Eye (tissue), 1 donor: ENCODE measurements around the gene NAPEPLD.
A peak's percentile ranks its signal among the peaks of the same experiment; 100 is the strongest.
"Not testable (repeated sequence)": the region's sequence is repeated elsewhere in the genome, so short reads cannot be mapped to it uniquely, and the experiment has no call there.

Source experiments
- DNase-seq: peaks from one replicate; pipeline ENCODE4 v3.0.0-alpha.2; 2015

Gene NAPEPLD

DNA sequence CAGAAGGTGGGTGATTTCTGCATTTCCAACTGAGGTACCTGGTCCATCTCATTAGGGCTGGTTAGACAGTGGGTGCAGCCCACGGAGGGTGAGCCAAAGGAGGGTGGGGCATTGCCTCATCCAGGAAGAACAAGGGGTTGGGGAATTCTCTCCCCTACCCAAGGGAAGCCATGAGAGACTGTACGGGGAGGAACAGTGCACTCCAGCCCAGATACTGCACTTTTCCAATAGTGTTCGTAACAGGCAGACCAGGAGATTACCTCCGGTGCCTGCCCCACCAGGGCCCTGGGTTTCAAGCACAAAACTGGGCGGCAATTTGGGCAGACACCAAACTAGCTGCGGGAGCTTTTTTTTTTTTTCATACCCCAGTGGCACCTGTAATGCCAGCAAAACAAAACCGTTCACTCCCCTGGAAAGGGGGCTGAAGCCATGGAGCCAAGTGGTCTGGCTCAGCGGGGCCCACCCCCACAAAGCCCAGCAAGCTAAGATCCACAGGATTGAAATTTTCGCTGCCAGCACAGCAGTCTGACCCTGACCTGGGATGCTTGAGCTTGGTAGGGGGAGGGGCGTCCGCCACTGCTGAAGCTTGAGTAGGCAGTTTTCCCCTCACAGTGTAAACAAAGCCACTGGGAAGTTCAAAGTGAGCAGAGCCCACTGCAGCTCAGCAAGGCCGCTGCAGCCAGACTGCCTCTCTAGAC lies 42.7 kb downstream of the NAPEPLD start:
- peak; percentile 86 for DNase-seq

DNA sequence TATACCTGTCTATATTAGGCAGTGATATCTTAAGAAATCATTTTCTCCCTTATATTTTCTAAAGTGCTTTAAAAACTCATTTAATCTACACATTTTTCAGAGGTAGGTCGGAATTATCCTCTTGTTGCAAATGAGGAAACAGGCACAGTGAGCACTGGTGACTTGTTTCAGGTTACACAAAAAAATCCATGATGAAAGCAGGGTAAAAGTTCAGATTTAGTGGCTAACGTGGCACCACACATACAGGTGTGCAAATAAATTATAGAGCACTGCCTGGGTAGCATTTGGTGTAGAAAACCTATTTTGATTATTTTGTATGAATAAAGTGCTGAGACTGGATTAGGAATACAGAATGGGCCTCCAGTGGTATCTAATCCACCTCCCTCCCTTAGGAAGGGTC lies 47.4 kb downstream of the NAPEPLD start:
- no peak for DNase-seq

DNA sequence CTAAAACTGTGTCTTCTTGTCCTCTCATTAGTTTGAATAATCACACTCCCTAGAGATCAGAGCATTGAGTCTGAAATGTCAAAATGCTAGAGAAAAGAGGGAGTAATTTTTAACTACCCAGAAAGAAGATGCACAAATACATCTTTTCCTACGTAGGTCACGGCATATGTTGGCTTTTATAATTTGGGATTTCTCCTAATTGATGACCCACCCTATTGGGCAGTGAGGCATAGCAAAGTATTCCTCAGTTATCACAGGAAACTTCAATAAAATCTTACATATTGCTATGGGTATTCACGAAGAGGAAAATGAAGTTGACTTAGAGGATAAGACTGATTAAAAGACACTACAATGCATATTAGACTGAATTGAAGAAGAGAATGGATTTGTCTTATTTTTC lies 48.6 kb downstream of the NAPEPLD start:
- DNase-seq = no peak

DNA sequence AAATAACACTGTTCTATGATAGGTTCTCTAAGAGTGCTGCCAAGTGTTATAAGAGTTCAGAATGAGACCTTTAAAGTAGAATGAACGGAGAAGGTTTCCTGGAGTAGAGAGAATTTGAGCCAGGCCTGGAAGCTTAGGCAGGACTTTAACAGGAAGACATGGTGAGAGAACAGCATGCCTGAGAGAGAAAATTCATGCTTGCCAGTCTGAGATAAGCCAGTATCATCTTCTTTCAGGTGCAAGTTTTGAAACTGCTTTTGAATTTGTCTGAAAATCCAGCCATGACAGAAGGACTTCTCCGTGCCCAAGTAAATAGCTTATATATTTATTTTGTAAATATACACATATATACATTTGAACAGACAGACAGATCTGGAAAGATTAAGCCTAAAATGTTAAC lies 51.9 kb downstream of the NAPEPLD start:
- DNase-seq = no peak

GRCh38 chr7:103095558-103095957 lies 53.3 kb downstream of the NAPEPLD start:
- DNase-seq = not testable (repeated sequence)

GRCh38 chr7:103094102-103094501 lies 54.8 kb downstream of the NAPEPLD start:
- DNase-seq = no peak

- DNase-seq = no peak
These were observed 55.5 kb downstream of the NAPEPLD start for GRCh38 chr7:103093429-103093828.

GRCh38 chr7:103092321-103092720 lies 56.6 kb downstream of the NAPEPLD start:
- not testable (repeated sequence) for DNase-seq

GRCh38 chr7:103083210-103083609 lies 65.7 kb downstream of the NAPEPLD start:
- DNase-seq = no peak

DNA sequence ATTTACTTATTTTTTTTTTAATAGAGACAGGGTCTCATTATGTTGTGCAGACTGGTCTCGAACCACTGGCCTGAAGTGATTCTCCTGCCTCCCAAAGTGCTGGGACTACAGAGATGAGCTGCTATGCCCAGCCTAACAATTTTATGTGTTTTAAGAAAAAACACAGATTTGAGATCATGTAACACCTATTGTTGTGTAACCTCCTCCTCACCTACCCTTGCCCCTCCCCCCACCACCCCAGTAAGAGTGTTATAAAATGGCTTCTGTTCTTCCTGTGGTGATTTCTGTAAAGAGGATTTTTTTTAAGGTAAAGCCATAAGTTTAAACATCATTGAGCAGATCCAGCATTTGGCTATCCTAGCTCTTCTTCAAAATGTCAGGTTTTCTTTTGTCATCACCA lies 66.4 kb downstream of the NAPEPLD start:
- DNase-seq = no peak

DNA sequence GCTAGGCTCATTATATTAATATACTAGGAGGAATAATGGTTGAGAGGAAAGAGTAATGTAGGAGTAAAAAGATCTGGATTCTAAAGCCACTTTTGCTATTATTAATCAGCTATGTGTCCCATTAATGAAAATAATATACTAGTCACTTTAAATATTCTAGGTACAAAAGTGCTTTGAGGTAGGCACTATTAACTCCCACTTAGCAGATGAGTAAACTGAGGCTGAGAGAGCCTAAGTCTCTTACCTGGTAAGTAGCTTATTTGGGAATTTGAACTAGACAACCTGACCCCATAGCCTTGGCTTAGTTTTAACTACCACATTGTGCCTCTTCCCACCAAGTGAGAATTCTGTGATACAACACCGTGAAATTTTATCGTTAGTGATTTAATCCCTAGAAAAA lies 68.0 kb downstream of the NAPEPLD start:
- DNase-seq = no peak

DNA sequence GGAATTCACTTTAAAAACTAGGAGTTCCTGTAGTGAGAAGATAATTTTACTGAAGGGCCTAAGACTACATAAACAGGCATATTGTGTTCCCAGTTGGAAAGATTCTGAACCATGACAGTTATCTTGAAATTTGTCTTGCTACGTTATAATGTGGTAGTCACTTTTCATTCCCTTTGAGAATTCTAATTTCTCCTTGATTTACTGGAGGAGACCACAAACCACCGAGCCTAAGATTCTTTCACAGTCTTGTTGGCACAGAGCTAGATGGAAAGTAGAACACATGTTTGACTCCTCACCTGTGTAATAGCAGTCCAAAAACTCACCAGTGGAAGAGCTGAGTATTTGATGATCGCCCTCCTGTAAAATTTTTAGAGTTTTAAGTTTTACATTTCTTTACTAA lies 69.1 kb downstream of the NAPEPLD start:
- no peak for DNase-seq

- DNase-seq = not testable (repeated sequence)
These were observed 70.7 kb downstream of the NAPEPLD start for GRCh38 chr7:103078226-103078625.

GRCh38 chr7:103077318-103077717 lies 71.6 kb downstream of the NAPEPLD start:
- DNase-seq = no peak

- no peak for DNase-seq
These were observed 72.1 kb downstream of the NAPEPLD start for GRCh38 chr7:103076764-103077163.

DNA sequence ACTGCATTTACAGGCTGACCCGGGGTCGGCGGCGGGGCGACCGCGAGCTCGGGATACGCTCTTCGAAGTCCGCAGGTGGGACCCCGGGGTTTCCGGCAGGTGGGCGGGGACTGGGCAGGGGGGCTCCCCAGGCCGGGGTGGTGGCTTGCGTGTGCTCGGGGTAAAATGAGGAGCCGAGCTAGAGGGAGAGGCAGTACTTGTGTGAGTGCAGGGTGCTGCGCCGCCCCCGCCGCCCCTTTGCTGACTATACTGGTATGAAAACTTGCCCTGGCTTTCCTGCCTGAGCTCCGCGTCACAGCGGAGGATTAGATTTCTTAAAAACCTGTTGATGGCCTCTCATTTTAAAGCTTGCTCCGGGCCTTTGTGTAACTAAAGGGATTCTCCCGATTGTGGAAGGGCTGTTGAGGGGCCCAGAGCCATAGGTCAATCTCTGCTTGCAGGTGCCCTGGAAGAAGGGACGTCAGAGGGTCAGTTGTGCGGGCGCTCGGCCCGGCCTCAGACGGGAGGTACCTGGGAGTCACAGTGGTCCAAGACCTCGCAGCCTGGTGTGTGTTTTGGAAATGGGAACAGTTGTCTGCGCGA lies 73.5 kb downstream of the NAPEPLD start:
- peak; percentile 82 for DNase-seq

- peak; percentile 97 for DNase-seq
These were observed 74.2 kb downstream of the NAPEPLD start, which contains the start of the genes ARMC10 and FBXL13 for GRCh38 chr7:103074519-103075336. Gene ARMC10 (plus strand): TSS chr7:103075140. CDS start chr7:103075273, 133 bp downstream. Gene FBXL13 (minus strand): TSS chr7:103074796.

- DNase-seq = no peak
These were observed 74.8 kb downstream of the NAPEPLD start for GRCh38 chr7:103073989-103074518.

GRCh38 chr7:103071000-103071399 lies 77.9 kb downstream of the NAPEPLD start:
- no peak for DNase-seq

DNA sequence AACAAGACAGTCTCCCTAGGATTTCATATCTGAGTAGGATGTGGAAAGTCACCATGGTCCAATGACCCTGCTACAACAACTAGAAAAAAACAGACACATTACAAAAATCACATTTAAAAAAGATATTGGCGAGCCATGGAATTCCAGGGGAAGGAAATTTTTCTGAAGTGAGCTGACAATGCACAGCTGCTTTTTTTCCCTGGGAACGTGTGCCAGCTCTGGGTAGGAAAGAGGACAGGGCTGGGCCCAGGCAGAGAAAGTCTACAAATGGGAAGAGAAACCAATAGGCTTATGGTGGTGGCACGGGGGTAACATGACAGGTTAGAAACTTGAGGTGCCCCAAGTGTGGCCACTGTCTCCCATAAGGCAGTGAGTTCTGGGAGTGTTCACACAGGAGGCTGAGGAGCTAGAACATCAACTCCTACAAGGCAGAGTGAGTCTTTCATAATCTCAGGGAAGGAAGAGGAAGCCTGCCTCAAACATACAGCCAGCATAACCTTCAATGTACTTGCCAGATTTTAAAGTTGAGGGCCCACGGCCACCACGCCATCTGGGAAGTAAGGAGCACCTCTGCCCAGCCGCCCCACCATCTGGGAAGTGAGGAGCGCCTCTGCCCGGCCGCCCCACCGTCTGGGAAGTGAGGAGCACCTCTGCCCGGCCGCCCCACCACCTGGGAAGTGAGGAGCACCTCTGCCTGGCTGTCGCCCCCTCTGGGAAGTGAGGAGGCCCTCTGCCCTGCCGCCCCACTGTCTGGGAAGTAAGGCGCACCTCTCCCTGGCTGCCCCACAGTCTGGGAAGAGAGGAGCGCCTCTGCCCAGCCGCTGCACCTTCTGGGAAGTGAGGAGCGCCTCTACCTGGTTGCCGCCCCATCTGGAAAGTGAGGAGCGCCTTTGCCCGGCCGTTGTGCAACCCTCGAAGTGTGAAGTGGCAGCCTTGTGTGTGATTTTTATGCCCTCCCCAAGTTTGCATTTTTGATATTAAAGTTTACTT lies 80.2 kb downstream of the NAPEPLD start:
- DNase-seq = no peak

DNA sequence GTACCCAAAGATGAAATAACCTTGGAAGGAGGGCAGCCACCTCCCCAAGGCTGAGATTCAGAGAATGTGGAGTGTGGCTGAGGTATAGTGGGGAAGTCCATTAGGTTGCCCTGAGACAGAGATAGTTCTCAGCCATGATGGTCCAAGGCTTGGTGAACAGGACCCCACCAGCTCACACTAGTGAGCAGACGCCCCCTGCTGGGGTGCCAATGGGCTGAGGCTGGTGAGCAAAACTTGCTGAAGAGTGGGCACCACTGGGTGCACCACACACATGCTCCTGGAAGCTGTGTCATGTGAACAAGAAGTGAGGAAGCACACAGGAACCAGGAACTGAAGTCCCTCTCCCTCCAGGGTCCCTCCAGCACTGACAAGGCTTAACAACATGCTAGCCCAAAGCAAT lies 83.2 kb downstream of the NAPEPLD start:
- peak; percentile 20 for DNase-seq

DNA sequence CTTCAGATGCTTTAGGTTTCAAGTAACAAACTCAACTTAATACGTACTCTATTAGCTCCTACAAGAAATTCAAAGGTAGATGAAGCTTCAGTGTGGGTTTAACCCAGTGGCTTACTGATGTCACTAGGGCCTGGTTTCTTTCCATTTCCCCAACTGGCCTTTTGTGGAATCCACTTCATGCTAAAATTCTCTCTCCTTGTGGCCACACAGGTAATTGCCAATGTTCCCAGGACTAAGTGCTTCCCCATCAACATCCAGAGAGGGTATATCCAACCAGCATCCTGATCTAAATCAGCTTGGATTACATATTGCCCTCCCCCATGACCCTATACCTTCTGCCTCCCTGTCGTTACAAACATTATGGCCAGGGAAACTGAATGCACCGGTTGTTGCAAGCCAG lies 85.0 kb downstream of the NAPEPLD start:
- no peak for DNase-seq
